ENCODE results near the gene RAB40B. TPM values are rescaled to one million over a fixed set of nuclear protein-coding genes. Genes with fewer than 3 reads are reported as not detected.
A peak's percentile ranks its signal among the peaks of the same experiment; 100 is the strongest.

The RAB40B gene
- total and polyA plus RNA-seq, 2 of the 13 experiments (the other 11 are each of a cell fraction or from before 2014, with no cell fraction given) = 6.2 to 6.5 TPM

DNA sequence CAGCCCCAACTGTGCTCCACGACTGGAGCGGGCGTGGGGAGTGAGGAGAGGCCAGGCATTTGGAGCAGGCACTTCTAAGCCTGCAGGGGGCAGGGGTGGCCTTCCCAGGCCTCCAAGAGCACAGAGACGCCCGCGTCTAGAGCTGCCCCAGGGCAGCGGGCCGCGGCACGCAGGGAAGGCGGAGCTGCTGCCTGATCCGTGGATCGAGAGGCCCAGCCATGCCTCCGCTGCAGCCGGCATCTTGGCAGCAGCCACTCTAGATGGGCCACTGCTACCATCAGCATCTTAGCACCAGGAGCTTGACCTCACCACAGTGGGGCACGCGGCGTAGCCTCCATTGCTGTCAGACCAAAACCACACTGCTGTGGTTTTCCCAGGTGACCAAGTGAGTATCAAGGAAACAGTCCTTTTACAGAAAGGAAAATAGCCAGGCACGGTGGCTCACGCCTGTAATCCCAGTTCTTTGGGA lies 29.8 kb downstream of the RAB40B start (continued):
- TF ChIP-seq HMGXB4 (CRISPR knock-in tag; IDR thresholded peaks at IDR 0.05; ENCODE audit: borderline replicate concordance in 1 of 2, low read depth in 1 of 2) = peak; percentile 71 to 72; a peak in 3 of 4 replicates
- TF ChIP-seq U2AF1 (optimal IDR thresholded peaks at IDR 0.05; ENCODE audit: low read depth, low read length) = peak; percentile 56
- peak; percentile 32 for TF ChIP-seq FOXA3 (CRISPR knock-in tag; IDR thresholded peaks at IDR 0.05)
- TF ChIP-seq, protein P1, sequence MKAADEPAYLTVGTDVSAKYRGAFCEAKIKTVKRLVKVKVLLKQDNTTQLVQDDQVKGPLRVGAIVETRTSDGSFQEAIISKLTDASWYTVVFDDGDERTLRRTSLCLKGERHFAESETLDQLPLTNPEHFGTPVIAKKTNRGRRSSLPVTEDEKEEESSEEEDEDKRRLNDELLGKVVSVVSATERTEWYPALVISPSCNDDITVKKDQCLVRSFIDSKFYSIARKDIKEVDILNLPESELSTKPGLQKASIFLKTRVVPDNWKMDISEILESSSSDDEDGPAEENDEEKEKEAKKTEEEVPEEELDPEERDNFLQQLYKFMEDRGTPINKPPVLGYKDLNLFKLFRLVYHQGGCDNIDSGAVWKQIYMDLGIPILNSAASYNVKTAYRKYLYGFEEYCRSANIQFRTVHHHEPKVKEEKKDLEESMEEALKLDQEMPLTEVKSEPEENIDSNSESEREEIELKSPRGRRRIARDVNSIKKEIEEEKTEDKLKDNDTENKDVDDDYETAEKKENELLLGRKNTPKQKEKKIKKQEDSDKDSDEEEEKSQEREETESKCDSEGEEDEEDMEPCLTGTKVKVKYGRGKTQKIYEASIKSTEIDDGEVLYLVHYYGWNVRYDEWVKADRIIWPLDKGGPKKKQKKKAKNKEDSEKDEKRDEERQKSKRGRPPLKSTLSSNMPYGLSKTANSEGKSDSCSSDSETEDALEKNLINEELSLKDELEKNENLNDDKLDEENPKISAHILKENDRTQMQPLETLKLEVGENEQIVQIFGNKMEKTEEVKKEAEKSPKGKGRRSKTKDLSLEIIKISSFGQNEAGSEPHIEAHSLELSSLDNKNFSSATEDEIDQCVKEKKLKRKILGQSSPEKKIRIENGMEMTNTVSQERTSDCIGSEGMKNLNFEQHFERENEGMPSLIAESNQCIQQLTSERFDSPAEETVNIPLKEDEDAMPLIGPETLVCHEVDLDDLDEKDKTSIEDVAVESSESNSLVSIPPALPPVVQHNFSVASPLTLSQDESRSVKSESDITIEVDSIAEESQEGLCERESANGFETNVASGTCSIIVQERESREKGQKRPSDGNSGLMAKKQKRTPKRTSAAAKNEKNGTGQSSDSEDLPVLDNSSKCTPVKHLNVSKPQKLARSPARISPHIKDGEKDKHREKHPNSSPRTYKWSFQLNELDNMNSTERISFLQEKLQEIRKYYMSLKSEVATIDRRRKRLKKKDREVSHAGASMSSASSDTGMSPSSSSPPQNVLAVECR (CRISPR knock-in tag; IDR thresholded peaks at IDR 0.05; ENCODE audit: borderline replicate concordance) = peak; percentile 70
- TF ChIP-seq, protein P2, sequence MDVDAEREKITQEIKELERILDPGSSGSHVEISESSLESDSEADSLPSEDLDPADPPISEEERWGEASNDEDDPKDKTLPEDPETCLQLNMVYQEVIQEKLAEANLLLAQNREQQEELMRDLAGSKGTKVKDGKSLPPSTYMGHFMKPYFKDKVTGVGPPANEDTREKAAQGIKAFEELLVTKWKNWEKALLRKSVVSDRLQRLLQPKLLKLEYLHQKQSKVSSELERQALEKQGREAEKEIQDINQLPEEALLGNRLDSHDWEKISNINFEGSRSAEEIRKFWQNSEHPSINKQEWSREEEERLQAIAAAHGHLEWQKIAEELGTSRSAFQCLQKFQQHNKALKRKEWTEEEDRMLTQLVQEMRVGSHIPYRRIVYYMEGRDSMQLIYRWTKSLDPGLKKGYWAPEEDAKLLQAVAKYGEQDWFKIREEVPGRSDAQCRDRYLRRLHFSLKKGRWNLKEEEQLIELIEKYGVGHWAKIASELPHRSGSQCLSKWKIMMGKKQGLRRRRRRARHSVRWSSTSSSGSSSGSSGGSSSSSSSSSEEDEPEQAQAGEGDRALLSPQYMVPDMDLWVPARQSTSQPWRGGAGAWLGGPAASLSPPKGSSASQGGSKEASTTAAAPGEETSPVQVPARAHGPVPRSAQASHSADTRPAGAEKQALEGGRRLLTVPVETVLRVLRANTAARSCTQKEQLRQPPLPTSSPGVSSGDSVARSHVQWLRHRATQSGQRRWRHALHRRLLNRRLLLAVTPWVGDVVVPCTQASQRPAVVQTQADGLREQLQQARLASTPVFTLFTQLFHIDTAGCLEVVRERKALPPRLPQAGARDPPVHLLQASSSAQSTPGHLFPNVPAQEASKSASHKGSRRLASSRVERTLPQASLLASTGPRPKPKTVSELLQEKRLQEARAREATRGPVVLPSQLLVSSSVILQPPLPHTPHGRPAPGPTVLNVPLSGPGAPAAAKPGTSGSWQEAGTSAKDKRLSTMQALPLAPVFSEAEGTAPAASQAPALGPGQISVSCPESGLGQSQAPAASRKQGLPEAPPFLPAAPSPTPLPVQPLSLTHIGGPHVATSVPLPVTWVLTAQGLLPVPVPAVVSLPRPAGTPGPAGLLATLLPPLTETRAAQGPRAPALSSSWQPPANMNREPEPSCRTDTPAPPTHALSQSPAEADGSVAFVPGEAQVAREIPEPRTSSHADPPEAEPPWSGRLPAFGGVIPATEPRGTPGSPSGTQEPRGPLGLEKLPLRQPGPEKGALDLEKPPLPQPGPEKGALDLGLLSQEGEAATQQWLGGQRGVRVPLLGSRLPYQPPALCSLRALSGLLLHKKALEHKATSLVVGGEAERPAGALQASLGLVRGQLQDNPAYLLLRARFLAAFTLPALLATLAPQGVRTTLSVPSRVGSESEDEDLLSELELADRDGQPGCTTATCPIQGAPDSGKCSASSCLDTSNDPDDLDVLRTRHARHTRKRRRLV (CRISPR knock-in tag; IDR thresholded peaks at IDR 0.05) = 0 out of 2 replicates have a peak, but pooled peaks have one; percentile 24
- 0 out of 2 replicates have a peak, but pooled peaks have one; percentile 31 for TF ChIP-seq HHEX (CRISPR knock-in tag; IDR thresholded peaks at IDR 0.05)
- TF ChIP-seq GZF1 (CRISPR knock-in tag; IDR thresholded peaks at IDR 0.05) = no peak
- TF ChIP-seq ZSCAN21 (CRISPR knock-in tag; IDR thresholded peaks at IDR 0.05; ENCODE audit: borderline replicate concordance) = peak; percentile 58; the same call in 1 of the 2 replicates
- TF ChIP-seq SETDB1 (CRISPR knock-in tag; IDR thresholded peaks at IDR 0.05; ENCODE audit: borderline replicate concordance) = no peak
- TF ChIP-seq NR2F6 (IDR thresholded peaks at IDR 0.05) = no peak
- TF ChIP-seq NR2F6 (CRISPR knock-in tag; IDR thresholded peaks at IDR 0.05) = peak; percentile 47; the same call in 1 of the 2 replicates
